ENCODE data around the gene LRRC8B.
A peak's percentile ranks its signal among the peaks of the same experiment; 100 is the strongest.

The LRRC8B gene

DNA sequence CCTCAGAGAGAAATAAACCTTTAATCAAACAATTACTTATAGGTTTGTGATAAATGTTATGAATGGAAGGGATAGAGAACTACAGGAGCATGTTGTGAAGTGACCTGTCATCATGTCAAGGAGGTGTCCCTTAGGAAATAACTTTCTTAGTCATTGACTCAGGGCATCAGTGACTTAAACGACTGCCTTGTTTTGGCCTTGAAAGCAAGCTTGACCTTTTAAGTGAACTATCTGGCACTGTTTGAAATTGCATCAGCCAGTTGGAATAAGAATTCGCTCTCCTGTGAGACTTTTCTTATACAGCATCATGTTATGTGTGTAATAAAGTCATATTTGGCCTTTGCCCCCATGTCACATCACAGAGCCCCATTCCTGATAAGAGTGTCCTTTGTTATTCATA is 30.9 kb downstream of the LRRC8B start:
- DNase-seq (ENCODE audit: low read depth), result no peak

DNA sequence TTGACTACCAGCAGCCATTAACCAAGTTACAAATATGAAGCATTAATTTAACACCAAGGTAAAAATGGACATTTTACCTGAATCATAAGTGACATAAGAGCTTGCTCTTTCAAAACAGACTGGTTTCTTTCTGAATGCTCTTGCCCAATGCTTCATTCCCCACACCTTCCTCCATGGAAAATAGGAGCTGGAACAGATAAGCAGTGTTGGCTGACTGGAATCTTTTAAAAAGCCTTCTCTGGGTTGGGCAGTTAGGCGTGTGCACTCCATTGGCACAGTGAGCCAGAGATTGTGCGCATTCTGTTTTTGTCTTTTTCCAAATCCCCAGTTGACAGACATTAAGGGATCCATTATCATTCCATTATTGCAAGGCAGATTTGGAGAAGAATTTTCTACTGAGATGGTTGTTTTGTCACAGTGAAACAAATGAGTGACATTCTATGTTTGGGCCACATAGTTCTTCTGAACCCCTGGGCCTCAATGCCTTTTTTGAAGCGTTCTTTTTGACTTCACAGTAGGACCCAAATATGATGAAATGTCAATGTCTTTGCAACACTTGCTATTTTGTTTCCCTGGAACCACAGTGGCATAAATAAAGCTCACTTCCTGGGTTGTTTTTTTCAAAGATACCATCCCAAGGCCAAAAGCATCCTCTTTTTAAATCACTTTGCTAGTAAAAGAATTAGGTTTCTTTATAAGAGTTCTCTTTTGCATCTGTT is 32.3 kb downstream of the LRRC8B start:
- no peak for DNase-seq (ENCODE audit: low read depth)
- TF ChIP-seq, protein P1, sequence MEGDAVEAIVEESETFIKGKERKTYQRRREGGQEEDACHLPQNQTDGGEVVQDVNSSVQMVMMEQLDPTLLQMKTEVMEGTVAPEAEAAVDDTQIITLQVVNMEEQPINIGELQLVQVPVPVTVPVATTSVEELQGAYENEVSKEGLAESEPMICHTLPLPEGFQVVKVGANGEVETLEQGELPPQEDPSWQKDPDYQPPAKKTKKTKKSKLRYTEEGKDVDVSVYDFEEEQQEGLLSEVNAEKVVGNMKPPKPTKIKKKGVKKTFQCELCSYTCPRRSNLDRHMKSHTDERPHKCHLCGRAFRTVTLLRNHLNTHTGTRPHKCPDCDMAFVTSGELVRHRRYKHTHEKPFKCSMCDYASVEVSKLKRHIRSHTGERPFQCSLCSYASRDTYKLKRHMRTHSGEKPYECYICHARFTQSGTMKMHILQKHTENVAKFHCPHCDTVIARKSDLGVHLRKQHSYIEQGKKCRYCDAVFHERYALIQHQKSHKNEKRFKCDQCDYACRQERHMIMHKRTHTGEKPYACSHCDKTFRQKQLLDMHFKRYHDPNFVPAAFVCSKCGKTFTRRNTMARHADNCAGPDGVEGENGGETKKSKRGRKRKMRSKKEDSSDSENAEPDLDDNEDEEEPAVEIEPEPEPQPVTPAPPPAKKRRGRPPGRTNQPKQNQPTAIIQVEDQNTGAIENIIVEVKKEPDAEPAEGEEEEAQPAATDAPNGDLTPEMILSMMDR (conservative IDR thresholded peaks at IDR 0.05; ENCODE audit: control insufficient read depth, insufficient read depth, low read depth, low read length), result no peak
- H3K4me3 ChIP-seq (ENCODE audit: control insufficient read depth, low read depth, low read length), result no peak overlapping the region

More for the DNA sequence above, 30.9 kb downstream of the LRRC8B start:
- TF ChIP-seq, protein P1 (conservative IDR thresholded peaks at IDR 0.05; ENCODE audit: control insufficient read depth, insufficient read depth, low read depth, low read length), result no peak
- H3K4me3 ChIP-seq (ENCODE audit: control insufficient read depth, low read depth, low read length), result no peak overlapping the region

DNA sequence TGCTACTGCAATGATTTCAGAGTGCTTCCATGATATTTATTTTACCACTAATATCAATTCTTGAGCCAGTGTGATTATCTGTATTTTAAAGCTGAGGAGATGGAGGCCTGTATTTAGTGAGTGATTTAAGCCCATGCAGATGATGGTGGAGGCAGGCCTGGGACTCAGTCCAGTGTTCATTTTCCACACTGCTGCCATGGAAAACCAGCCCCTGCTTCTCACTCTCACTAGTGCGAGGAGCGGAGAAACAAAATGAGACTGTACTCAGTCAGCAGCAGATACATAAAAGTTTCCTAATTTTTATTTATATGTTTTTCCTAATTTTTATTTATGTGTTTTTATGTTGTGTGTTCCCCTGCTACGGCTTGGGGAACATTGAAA is 32.8 kb downstream of the LRRC8B start:
- TF ChIP-seq, protein P1 (conservative IDR thresholded peaks at IDR 0.05; ENCODE audit: control insufficient read depth, insufficient read depth, low read depth, low read length), result no peak
- DNase-seq (ENCODE audit: low read depth), result no peak
- H3K4me3 ChIP-seq (ENCODE audit: control insufficient read depth, low read depth, low read length), result no peak overlapping the region

DNA sequence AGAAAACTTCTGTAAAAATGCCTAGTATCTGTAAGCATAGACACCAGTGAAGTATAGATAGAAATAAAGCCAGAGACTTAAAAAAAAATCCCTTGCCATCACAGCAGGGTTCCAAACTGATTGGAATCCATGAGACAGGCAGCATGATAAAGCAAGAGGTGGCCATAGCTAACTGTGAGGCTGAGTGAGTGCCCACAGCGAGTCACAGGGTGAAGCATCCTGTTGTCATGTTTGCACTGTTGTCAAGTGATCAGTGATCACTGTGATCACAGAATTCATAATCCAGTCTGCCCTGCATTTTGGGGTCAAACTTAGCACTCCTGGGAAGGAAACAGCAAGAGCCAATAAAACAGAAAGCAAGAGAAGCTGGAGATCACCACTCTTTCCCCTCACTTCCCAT is 33.3 kb downstream of the LRRC8B start:
- DNase-seq (ENCODE audit: low read depth), result no peak
- TF ChIP-seq, protein P1 (conservative IDR thresholded peaks at IDR 0.05; ENCODE audit: control insufficient read depth, insufficient read depth, low read depth, low read length), result no peak
- H3K4me3 ChIP-seq (ENCODE audit: control insufficient read depth, low read depth, low read length), result no peak overlapping the region

DNA sequence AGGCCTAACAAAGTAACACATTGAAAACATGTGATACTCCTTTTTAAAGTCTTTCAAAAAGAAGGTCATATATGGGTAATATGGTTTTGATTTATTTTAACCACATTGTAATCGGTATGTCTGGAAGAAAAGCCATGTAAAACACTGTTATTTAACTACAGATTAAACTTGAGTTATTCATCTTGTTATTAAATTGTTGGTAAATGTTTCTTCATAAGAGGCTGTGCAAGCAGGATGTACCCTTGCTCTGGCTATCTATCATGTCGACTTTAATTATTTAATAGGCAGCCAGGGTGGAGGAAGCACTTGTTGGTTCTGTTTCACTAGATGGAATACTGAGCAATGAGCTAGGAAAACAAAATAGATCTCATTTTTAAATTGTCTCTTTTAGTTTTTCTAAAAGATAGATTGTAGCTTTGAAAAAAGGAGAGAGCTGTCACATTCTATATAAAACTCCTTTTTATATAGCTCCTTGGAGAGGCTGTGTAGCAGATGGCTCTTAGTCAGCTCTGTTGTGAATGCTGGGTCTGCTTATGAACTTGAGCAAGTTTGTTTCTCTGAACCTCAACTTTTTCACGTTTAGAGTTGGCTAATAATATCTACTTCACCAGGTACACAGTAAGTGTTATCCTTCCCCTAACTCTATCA is 39.5 kb downstream of the LRRC8B start:
- TF ChIP-seq, protein P1 (conservative IDR thresholded peaks at IDR 0.05; ENCODE audit: control insufficient read depth, insufficient read depth, low read depth, low read length), result no peak
- peak; percentile 39 for DNase-seq (ENCODE audit: low read depth)
- H3K4me3 ChIP-seq (ENCODE audit: control insufficient read depth, low read depth, low read length), result no peak overlapping the region

DNA sequence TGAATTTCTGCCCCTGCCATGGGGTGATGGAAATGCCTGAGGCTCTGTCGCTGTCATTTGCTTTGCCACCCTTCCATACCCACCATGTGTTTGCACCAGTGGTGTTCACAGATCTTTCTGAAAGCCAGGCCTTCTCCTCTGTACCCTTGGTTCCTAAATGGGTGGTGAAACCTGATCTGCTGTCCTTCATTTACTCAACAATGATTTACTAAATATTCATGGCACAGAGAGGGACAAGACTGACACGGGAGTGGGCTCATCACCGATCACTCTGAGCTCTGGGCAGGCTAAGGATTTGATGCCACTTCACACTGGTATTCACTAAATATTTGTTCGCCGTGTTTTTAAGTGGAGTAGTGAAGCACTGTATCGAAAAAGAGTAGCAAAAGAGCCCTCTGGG is 40.9 kb downstream of the LRRC8B start:
- no peak overlapping the region for H3K4me3 ChIP-seq (ENCODE audit: control insufficient read depth, low read depth, low read length)
- no peak for DNase-seq (ENCODE audit: low read depth)
- TF ChIP-seq, protein P1 (conservative IDR thresholded peaks at IDR 0.05; ENCODE audit: control insufficient read depth, insufficient read depth, low read depth, low read length), result no peak
